Endothelial cell of umbilical vein (primary cell): ENCODE results near the gene KRT32. TPM values are rescaled to one million over a fixed set of nuclear protein-coding genes. Genes with fewer than 3 reads are reported as not detected.

Experiments
- BruUV-seq: library from RNA; stranded (reverse); fragments of 400-500 nt; replicated peaks from 2 replicates; lab custom pipeline; 2021; lab: Mats Ljungman, UMichigan
- CTCF ChIA-PET: fragments of 300-600, 350-600 bp; sonication (Branson Sonifier 250); formaldehyde crosslinking; loops from one replicate; lab custom pipeline; 2021; ENCODE audit warnings: antibody characterized with exemption, inconsistent platforms; lab: Charles Lee
- POLR2A ChIA-PET: fragments of 300-600, 350-600 bp; sonication (Branson Sonifier 250); formaldehyde crosslinking; loops from one replicate; lab custom pipeline; 2021; ENCODE audit warnings: antibody characterized with exemption, inconsistent platforms; lab: Charles Lee
- DNase-seq: peaks from one replicate; pipeline ENCODE4 v3.0.0-alpha.2; 2011; ENCODE audit warnings: low read depth, low spot score
- FAIRE-seq: peaks from 2 replicates; lab custom pipeline; 2011; peaks lifted over from hg19 to GRCh38; lab: Jason Lieb, UNC
- H2AFZ ChIP-seq: 2 replicates; pipeline ENCODE4 v1.6.0; 2012; ENCODE audit warnings: low read depth, low read length, control low read depth, inconsistent platforms
- H3K27ac ChIP-seq: 2 replicates; pipeline ENCODE4 v1.5.1; 2011; ENCODE audit warnings: low read depth, mild to moderate bottlenecking, control low read depth, low read length, moderate library complexity; ENCODE audit not compliant: insufficient read depth
- H3K27me3 ChIP-seq, 2 experiments: 2 replicates each; pipeline versions ENCODE4 v1.6.0 to v1.6.1; 2011; ENCODE audit warnings: low read length in 2 of 2, mixed read lengths in 1 of 2; ENCODE audit not compliant: control insufficient read depth in 2 of 2, insufficient read depth in 2 of 2
- H3K36me3 ChIP-seq, 2 experiments: 2 replicates in 1 of 2; 3 replicates in 1 of 2; pipeline ENCODE4 v1.5.1; 2011; ENCODE audit warnings: low read length in 2 of 2, mild to moderate bottlenecking in 1 of 2, moderate library complexity in 1 of 2; ENCODE audit not compliant: control insufficient read depth in 2 of 2, insufficient read depth in 2 of 2; ENCODE audit errors: extremely low read depth in 1 of 2
- H3K4me1 ChIP-seq: 3 replicates; pipeline ENCODE4 v1.5.1; 2011; ENCODE audit warnings: mild to moderate bottlenecking, low read length; ENCODE audit not compliant: control insufficient read depth, insufficient read depth; ENCODE audit errors: extremely low read depth
- H3K4me2 ChIP-seq: 2 replicates; pipeline ENCODE4 v1.6.1; 2011; ENCODE audit warnings: low read length, control low read depth, mixed read lengths; ENCODE audit not compliant: insufficient read depth
- H3K4me3 ChIP-seq, 3 experiments: fragments of 200-600 bp in 1 of 3; sonication (generic), shearing (Covaris generic) in 1 of 3; replicated peaks in 1 of 3; 2 replicates each; pipeline ENCODE4 v1.5.1; 2011 to 2016; ENCODE audit warnings: control low read depth in 3 of 3, low read length in 3 of 3, mild to moderate bottlenecking in 2 of 3, inconsistent platforms in 1 of 3, low read depth in 1 of 3, moderate library complexity in 1 of 3; ENCODE audit not compliant: insufficient read depth in 1 of 3
- H3K79me2 ChIP-seq: 2 replicates; pipeline ENCODE4 v1.6.0; 2012; ENCODE audit warnings: low read length, inconsistent platforms; ENCODE audit not compliant: control insufficient read depth, insufficient read depth
- H3K9ac ChIP-seq: replicated peaks from 2 replicates; pipeline ENCODE3; 2011; ENCODE audit warnings: low read length, control low read depth; ENCODE audit not compliant: insufficient read depth; ENCODE audit errors: extremely low read depth
- H3K9me1 ChIP-seq: replicated peaks from 3 replicates; pipeline ENCODE4 v1.6.0; 2011; ENCODE audit warnings: mild to moderate bottlenecking, low read length; ENCODE audit not compliant: control insufficient read depth, insufficient read depth; ENCODE audit errors: extremely low read depth
- H3K9me3 ChIP-seq: replicated peaks from 2 replicates; pipeline ENCODE4 v1.5.1; 2012; ENCODE audit warnings: low read length, inconsistent platforms; ENCODE audit not compliant: control insufficient read depth, insufficient read depth
- H4K20me1 ChIP-seq: replicated peaks from 2 replicates; pipeline ENCODE3; 2011; ENCODE audit warnings: mild to moderate bottlenecking, low read length; ENCODE audit not compliant: control insufficient read depth, insufficient read depth; ENCODE audit errors: extremely low read depth
- CTCF ChIP-seq, 2 donors: IDR thresholded peaks; 1 replicate in 1 of 2; 2 replicates in 1 of 2; pipeline ENCODE4 v1.5.1; 2011; ENCODE audit warnings: low read length in 2 of 2, mild to moderate bottlenecking in 2 of 2, moderate library complexity in 2 of 2, control low read depth in 1 of 2, inconsistent platforms in 1 of 2, low read depth in 1 of 2; ENCODE audit not compliant: insufficient read depth in 1 of 2; ENCODE audit errors: extremely low read depth in 1 of 2
- EZH2 ChIP-seq: IDR thresholded peaks from 2 replicates; pipeline ENCODE4 v1.6.1; 2012; ENCODE audit warnings: borderline replicate concordance, low read depth, mild to moderate bottlenecking, moderate library complexity, low read length, inconsistent platforms; ENCODE audit not compliant: severe bottlenecking
- FOS ChIP-seq: IDR thresholded peaks from 2 replicates; pipeline ENCODE4 v1.6.1; 2011; ENCODE audit warnings: mild to moderate bottlenecking, low read length, moderate library complexity, borderline replicate concordance; ENCODE audit not compliant: insufficient read depth
- GATA2 ChIP-seq: IDR thresholded peaks from 2 replicates; pipeline ENCODE4 v1.7.0; 2011; ENCODE audit warnings: low read depth, mild to moderate bottlenecking, moderate library complexity, mixed read lengths, low read length; ENCODE audit not compliant: insufficient read length, insufficient read depth
- JUN ChIP-seq: IDR thresholded peaks from 2 replicates; pipeline ENCODE4 v1.6.1; 2011; ENCODE audit warnings: borderline replicate concordance, low read depth; ENCODE audit not compliant: insufficient read length, insufficient read depth
- MAX ChIP-seq: IDR thresholded peaks from 2 replicates; pipeline ENCODE4 v1.6.1; 2011; ENCODE audit not compliant: insufficient read depth, insufficient read length
- MYC ChIP-seq: IDR thresholded peaks from one replicate; pipeline ENCODE4 v1.6.1; 2011; ENCODE audit warnings: mild to moderate bottlenecking, low read depth, low read length
- POLR2A ChIP-seq: IDR thresholded peaks from 2 replicates; pipeline ENCODE4 v1.6.1; 2012; ENCODE audit warnings: low read depth, mild to moderate bottlenecking, control low read depth, low read length
- POLR2AphosphoS5 ChIP-seq: IDR thresholded peaks from 2 replicates; pipeline ENCODE4 v1.6.1; 2012; ENCODE audit warnings: low read depth, mild to moderate bottlenecking, control low read depth, low read length, moderate library complexity; ENCODE audit not compliant: insufficient read depth
- dilution Hi-C: fragments of 300-500 bp; cut with MboI; formaldehyde crosslinking; loops from one replicate; pipeline ENCODE4 v1.15.0; 2019; ENCODE audit warnings: low sequenced_read_pairs; ENCODE audit not compliant: extremely low pct_ligation_motif_present
- intact Hi-C: fragments of 100-400 bp; cut with micrococcal nuclease; formaldehyde crosslinking; loops from one replicate; pipeline ENCODE4 v1.10.0; 2022
- polyA plus RNA-seq, 4 experiments: library from polyadenylated mRNA; depleted of rRNA in 3 of 4; stranded (reverse) in 3 of 4; unstranded in 1 of 4; fragments of >200 nt; gene quantifications; 2 replicates each; pipeline versions ENCODE4 v1.2.1 to v1.2.3, GENCODE V29; 2011 to 2012; ENCODE audit warnings: missing spikeins in 1 of 4
- total RNA-seq: library from RNA; stranded (reverse); gene quantifications from 2 replicates; pipeline ENCODE4 v1.2.3, GENCODE V29; 2021

Gene KRT32
- total and polyA plus RNA-seq, 2 donors (not counting 3 experiments of a cell fraction or from before 2014, with no cell fraction given): not detected

- H3K4me3 ChIP-seq: no peak overlapping the region
- ChIA-PET POLR2A (interaction anchor here (0.5 kb wide), 1 partner anchor 16 kb away, joined by 7 read pairs; no protein-coding TSS in a partner anchor), CTCF (interaction anchor here (1.2 to 4.1 kb wide), 2 partner anchors 32 to 149 kb away, joined by 4 to 24 read pairs; no protein-coding TSS in a partner anchor)
- no peak overlapping the region for H3K9ac ChIP-seq
- no peaks in the 10 kb centered on the region for H3K9me3 ChIP-seq
- dilution Hi-C loops: no loop called here
- TF ChIP-seq FOS (no peak), GATA2 (no peak), POLR2A (no peak)
- no peaks in the 10 kb centered on the region for H4K20me1 ChIP-seq
- H3K4me2 ChIP-seq: no peak overlapping the region
- H3K27me3 ChIP-seq: no peaks in the 10 kb centered on the region
- H3K9me1 ChIP-seq: no peaks in the 10 kb centered on the region
- no peak overlapping the region for H2AFZ ChIP-seq
- no peak for FAIRE-seq
- H3K36me3 ChIP-seq: no peaks in the 10 kb centered on the region
- BruUV-seq: no TSS peak
- intact Hi-C loops: no loop called here
- peaks cover 11% of the 10 kb centered on the region for H3K4me1 ChIP-seq
- DNase-seq: no peak
- no peak overlapping the region for H3K27ac ChIP-seq
- H3K79me2 ChIP-seq: no peaks in the 10 kb centered on the region
These were observed 49.7 kb upstream of the KRT32 start for GRCh38 chr17:41516830-41517283.

GRCh38 chr17:41516147-41516829 is 49.1 kb upstream of the KRT32 start:
- no TSS peak for BruUV-seq
- no peak overlapping the region for H3K4me2 ChIP-seq
- no peaks in the 10 kb centered on the region for H3K9me1 ChIP-seq
- H3K4me3 ChIP-seq: no peak overlapping the region
- dilution Hi-C loops (no loop called here), intact Hi-C loops (no loop called here)
- no peak overlapping the region for H2AFZ ChIP-seq
- FAIRE-seq (no peak), DNase-seq (no peak)
- H3K9ac ChIP-seq: no peak overlapping the region
- ChIA-PET POLR2A (no interaction called here), CTCF (interaction anchor here (0.7 to 4.1 kb wide), 3 partner anchors 15 to 33 kb away, joined by 4 to 24 read pairs (median 4); no protein-coding TSS in a partner anchor)
- no peaks in the 10 kb centered on the region for H4K20me1 ChIP-seq
- no peak for TF ChIP-seq GATA2
- no peak for TF ChIP-seq CTCF (IDR thresholded peaks at IDR 0.05; ENCODE audit: extremely low read depth in 1 of 2, insufficient read depth in 1 of 2, low read depth in 1 of 2, low read length in 2 of 2)
- TF ChIP-seq EZH2: no peak
- no peak for TF ChIP-seq POLR2A
- no peak for TF ChIP-seq POLR2AphosphoS5
- TF ChIP-seq JUN: no peak
- TF ChIP-seq MYC: no peak
- TF ChIP-seq MAX: no peak
- no peak for TF ChIP-seq FOS
- H3K4me1 ChIP-seq: peaks cover 6% of the 10 kb centered on the region
- H3K27ac ChIP-seq: no peak overlapping the region
- no peaks in the 10 kb centered on the region for H3K79me2 ChIP-seq
- H3K36me3 ChIP-seq: no peaks in the 10 kb centered on the region
- no peaks in the 10 kb centered on the region for H3K9me3 ChIP-seq
- H3K27me3 ChIP-seq: no peaks in the 10 kb centered on the region
